Activated naive CD4-positive, alpha-beta T cell treated with anti-CD3 and anti-CD28 coated beads, Interleukin-2, amount 50 U/mL, for 72 hours (primary cell): ENCODE data around the gene UNC13B. TPM values are rescaled to one million over a fixed set of nuclear protein-coding genes. Genes with fewer than 3 reads are reported as not detected.

Experiments used
- ATAC-seq, 2 donors: fragments of 150-1000 bp; cut with Tn5 transposase; 2 replicates each; pipeline ENCODE4 v1.10.0; 2021; ENCODE audit warnings: mild to moderate bottlenecking in 2 of 2, moderate library complexity in 2 of 2
- DNase-seq, 2 donors: peaks; one replicate each; pipeline ENCODE4 v3.0.0; 2021 to 2022; ENCODE audit warnings: low spot score in 2 of 2
- H3K27ac Mint-ChIP-seq, 2 donors: one replicate each; pipeline ENCODE4 v1.8.0; 2022; ENCODE audit warnings: mild to moderate bottlenecking in 2 of 2, mixed read lengths in 2 of 2
- H3K36me3 Mint-ChIP-seq, 2 donors: one replicate each; pipeline ENCODE4 v1.8.0; 2022; ENCODE audit warnings: mixed read lengths in 2 of 2
- H3K9me3 Mint-ChIP-seq, 2 donors: one replicate each; pipeline ENCODE4 v1.8.0; 2022; ENCODE audit warnings: mixed read lengths in 2 of 2
- total RNA-seq, 2 donors: library from RNA; stranded (reverse); gene quantifications; one replicate each; pipeline ENCODE4 v1.2.3, GENCODE V29; 2022

The UNC13B gene
- total RNA-seq, 2 donors from 2014 or later: 2.3 to 5.0 TPM

- no peak overlapping the region for H3K27ac Mint-ChIP-seq
- H3K36me3 Mint-ChIP-seq: peaks cover 3 to 10% of the 10 kb centered on the region in 2 donors
- DNase-seq (no peak), ATAC-seq (no peak)
- H3K9me3 Mint-ChIP-seq: peaks cover 2 to 6% of the 10 kb centered on the region in 2 donors
Observed at GRCh38 chr9:35186524-35186923, 24.7 kb downstream of the UNC13B start.

- no peak for ATAC-seq
- Mint-ChIP-seq H3K27ac (no peak overlapping the region), H3K36me3 (peaks cover 20 to 28% of the 10 kb centered on the region in 2 donors), H3K9me3 (peaks cover 8 to 13% of the 10 kb centered on the region in 2 donors)
- DNase-seq: no peak
Observed at GRCh38 chr9:35190203-35190602, 28.4 kb downstream of the UNC13B start.

GRCh38 chr9:35191105-35191504 is 29.3 kb downstream of the UNC13B start:
- H3K9me3 Mint-ChIP-seq: peaks cover 8 to 13% of the 10 kb centered on the region in 2 donors

GRCh38 chr9:35193762-35194161 is 32.0 kb downstream of the UNC13B start:
- Mint-ChIP-seq H3K27ac (no peak overlapping the region), H3K36me3 (peaks cover 20 to 28% of the 10 kb centered on the region in 2 donors), H3K9me3 (peaks cover 8 to 18% of the 10 kb centered on the region in 2 donors)
- ATAC-seq (no peak), DNase-seq (no peak)

More at GRCh38 chr9:35191105-35191504, 29.3 kb downstream of the UNC13B start:
- Mint-ChIP-seq H3K27ac (no peak overlapping the region), H3K36me3 (peaks cover 20 to 28% of the 10 kb centered on the region in 2 donors)
- DNase-seq (no peak), ATAC-seq (no peak)

GRCh38 chr9:35195683-35196082 is 33.9 kb downstream of the UNC13B start:
- Mint-ChIP-seq H3K36me3 (peaks cover 20 to 22% of the 10 kb centered on the region in 2 donors), H3K9me3 (peaks cover 8 to 14% of the 10 kb centered on the region in 2 donors), H3K27ac (no peak overlapping the region)
- DNase-seq: no peak
- ATAC-seq: no peak

GRCh38 chr9:35198191-35198590 is 36.4 kb downstream of the UNC13B start:
- ATAC-seq (no peak), DNase-seq (no peak)
- Mint-ChIP-seq H3K9me3 (peaks cover 8 to 17% of the 10 kb centered on the region in 2 donors), H3K27ac (no peak overlapping the region), H3K36me3 (peaks cover 11 to 26% of the 10 kb centered on the region in 2 donors)

- no peak for DNase-seq
- H3K36me3 Mint-ChIP-seq: peaks cover 17 to 45% of the 10 kb centered on the region in 2 donors
- peaks cover 19 to 45% of the 10 kb centered on the region in 2 donors for H3K9me3 Mint-ChIP-seq
- H3K27ac Mint-ChIP-seq: no peak overlapping the region
- no peak for ATAC-seq
Observed at GRCh38 chr9:35203528-35203927, 41.7 kb downstream of the UNC13B start.

GRCh38 chr9:35205340-35205739 is 43.5 kb downstream of the UNC13B start:
- peaks cover 17 to 45% of the 10 kb centered on the region in 2 donors for H3K36me3 Mint-ChIP-seq
- DNase-seq (no peak), ATAC-seq (no peak)
- peaks cover 19 to 44% of the 10 kb centered on the region in 2 donors for H3K9me3 Mint-ChIP-seq
- H3K27ac Mint-ChIP-seq: no peak overlapping the region

- no peak for DNase-seq
- ATAC-seq: no peak
- Mint-ChIP-seq H3K27ac (no peak overlapping the region), H3K36me3 (no peaks in the 10 kb centered on the region), H3K9me3 (peaks cover 0 to 4% of the 10 kb centered on the region in 2 donors)
Observed at GRCh38 chr9:35211854-35212253, 50.0 kb downstream of the UNC13B start.

GRCh38 chr9:35220659-35221338 is 59.0 kb downstream of the UNC13B start:
- no peak for ATAC-seq
- Mint-ChIP-seq H3K36me3 (no peaks in the 10 kb centered on the region), H3K27ac (no peak overlapping the region), H3K9me3 (peaks cover 4 to 6% of the 10 kb centered on the region in 2 donors)
- DNase-seq: no peak

GRCh38 chr9:35225677-35226076 is 63.9 kb downstream of the UNC13B start:
- Mint-ChIP-seq H3K27ac (no peak overlapping the region), H3K36me3 (no peaks in the 10 kb centered on the region), H3K9me3 (peaks cover 4 to 6% of the 10 kb centered on the region in 2 donors)
- no peak for ATAC-seq
- DNase-seq: no peak

- ATAC-seq: no peak
- Mint-ChIP-seq H3K36me3 (no peaks in the 10 kb centered on the region), H3K9me3 (peaks cover 4 to 6% of the 10 kb centered on the region in 2 donors), H3K27ac (no peak overlapping the region)
- no peak for DNase-seq
Observed at GRCh38 chr9:35226651-35227050, 64.8 kb downstream of the UNC13B start.

GRCh38 chr9:35227284-35227683 is 65.5 kb downstream of the UNC13B start:
- no peak overlapping the region for H3K27ac Mint-ChIP-seq
- H3K36me3 Mint-ChIP-seq: no peaks in the 10 kb centered on the region
- DNase-seq: no peak
- H3K9me3 Mint-ChIP-seq: peaks cover 4 to 6% of the 10 kb centered on the region in 2 donors
- no peak for ATAC-seq

- H3K27ac Mint-ChIP-seq: no peak overlapping the region
- H3K36me3 Mint-ChIP-seq: no peaks in the 10 kb centered on the region
- ATAC-seq (no peak), DNase-seq (no peak)
- H3K9me3 Mint-ChIP-seq: no peaks in the 10 kb centered on the region
Observed at GRCh38 chr9:35229066-35229778, 67.4 kb downstream of the UNC13B start.

GRCh38 chr9:35229779-35230143 is 68.0 kb downstream of the UNC13B start:
- Mint-ChIP-seq H3K36me3 (no peaks in the 10 kb centered on the region), H3K27ac (no peak overlapping the region), H3K9me3 (no peaks in the 10 kb centered on the region)
- DNase-seq (no peak), ATAC-seq (no peak)

GRCh38 chr9:35232867-35233544 is 71.2 kb downstream of the UNC13B start:
- no peak overlapping the region for H3K27ac Mint-ChIP-seq
- no peaks in the 10 kb centered on the region for H3K36me3 Mint-ChIP-seq
- DNase-seq (no peak), ATAC-seq (no peak)
- H3K9me3 Mint-ChIP-seq: no peaks in the 10 kb centered on the region

GRCh38 chr9:35236692-35237091 is 74.9 kb downstream of the UNC13B start:
- Mint-ChIP-seq H3K36me3 (peaks cover 0 to 5% of the 10 kb centered on the region in 2 donors), H3K27ac (no peak overlapping the region), H3K9me3 (peaks cover 0 to 3% of the 10 kb centered on the region in 2 donors)
- DNase-seq: no peak
- ATAC-seq: no peak
